ENCODE results near the gene TSHR.

Gene TSHR

GRCh38 chr14:81068176-81068782 lies 112.9 kb downstream of the TSHR start:
- TF ChIP-seq CTCF (IDR thresholded peaks at IDR 0.05; ENCODE audit: low read depth, low read length) = no peak
- H3K4me3 ChIP-seq (ENCODE audit: low read depth, low read length) = no peak overlapping the region

- TF ChIP-seq CTCF (IDR thresholded peaks at IDR 0.05; ENCODE audit: low read depth, low read length) = no peak
- no peak overlapping the region for H3K4me3 ChIP-seq (ENCODE audit: low read depth, low read length)
These were observed 115.1 kb downstream of the TSHR start for GRCh38 chr14:81070511-81070910.

GRCh38 chr14:81085596-81085995 lies 130.2 kb downstream of the TSHR start:
- no peak overlapping the region for H3K4me3 ChIP-seq (ENCODE audit: low read depth, low read length)
- TF ChIP-seq CTCF (IDR thresholded peaks at IDR 0.05; ENCODE audit: low read depth, low read length) = no peak

GRCh38 chr14:81087230-81087629 lies 131.8 kb downstream of the TSHR start:
- no peak overlapping the region for H3K4me3 ChIP-seq (ENCODE audit: low read depth, low read length)
- no peak for TF ChIP-seq CTCF (IDR thresholded peaks at IDR 0.05; ENCODE audit: low read depth, low read length)

- no peak for TF ChIP-seq CTCF (IDR thresholded peaks at IDR 0.05; ENCODE audit: low read depth, low read length)
- H3K4me3 ChIP-seq (ENCODE audit: low read depth, low read length) = no peak overlapping the region
These were observed 135.7 kb downstream of the TSHR start for GRCh38 chr14:81091139-81091538.

GRCh38 chr14:81091660-81092059 lies 136.2 kb downstream of the TSHR start:
- no peak for TF ChIP-seq CTCF (IDR thresholded peaks at IDR 0.05; ENCODE audit: low read depth, low read length)
- H3K4me3 ChIP-seq (ENCODE audit: low read depth, low read length) = no peak overlapping the region

GRCh38 chr14:81093651-81094050 lies 138.2 kb downstream of the TSHR start:
- TF ChIP-seq CTCF (IDR thresholded peaks at IDR 0.05; ENCODE audit: low read depth, low read length) = no peak
- no peak overlapping the region for H3K4me3 ChIP-seq (ENCODE audit: low read depth, low read length)
